Measurements from ENCODE around the gene RBBP8NL. TPM values are rescaled to one million over a fixed set of nuclear protein-coding genes. Genes with fewer than 3 reads are reported as not detected.

RBBP8NL gene
- total RNA-seq, 4 donors from 2014 or later: not detected

- no peaks in the 10 kb centered on the region for H3K4me1 ChIP-seq
- WGBS, 2 donors: 88% methylated on average over 43 to 44 of the region's 44 CpGs
These were observed 19.8 kb upstream of the RBBP8NL start for GRCh38 chr20:62446888-62447869.

GRCh38 chr20:62446481-62446880 is 19.1 kb upstream of the RBBP8NL start:
- 56 to 80% methylated on average over 1 to 2 of the region's 12 CpGs for WGBS, 2 donors
- Histone ChIP-seq H3K36me3 (no peaks in the 10 kb centered on the region), H3K9me3 (no peaks in the 10 kb centered on the region), H3K4me1 (no peaks in the 10 kb centered on the region), H3K4me3 (no peak overlapping the region), H3K27ac (no peak overlapping the region), H3K27me3 (peaks cover 0 to 70% of the 10 kb centered on the region in 2 donors)
- no peak for DNase-seq (ENCODE audit: low spot score in 2 of 2)
- TF ChIP-seq POLR2A (IDR thresholded peaks at IDR 0.05): no peak
- no peak for TF ChIP-seq CTCF (IDR thresholded peaks at IDR 0.05)
- no peak for TF ChIP-seq EP300 (IDR thresholded peaks at IDR 0.05)

More at GRCh38 chr20:62446888-62447869, 19.8 kb upstream of the RBBP8NL start:
- TF ChIP-seq EP300 (IDR thresholded peaks at IDR 0.05): no peak
- no peak for TF ChIP-seq POLR2A (IDR thresholded peaks at IDR 0.05)
- no peak for TF ChIP-seq CTCF (IDR thresholded peaks at IDR 0.05)
- H3K27ac ChIP-seq: no peak overlapping the region
- H3K36me3 ChIP-seq: no peaks in the 10 kb centered on the region
- H3K27me3 ChIP-seq: peaks cover 0 to 65% of the 10 kb centered on the region in 2 donors
- no peak overlapping the region for H3K4me3 ChIP-seq
- no peak for DNase-seq (ENCODE audit: low spot score in 2 of 2)
- H3K9me3 ChIP-seq: no peaks in the 10 kb centered on the region

- no peak for DNase-seq (ENCODE audit: low spot score in 2 of 2)
- Histone ChIP-seq H3K36me3 (no peaks in the 10 kb centered on the region), H3K4me1 (no peaks in the 10 kb centered on the region), H3K27ac (no peak overlapping the region), H3K9me3 (no peaks in the 10 kb centered on the region), H3K27me3 (peaks cover 0 to 68% of the 10 kb centered on the region in 2 donors), H3K4me3 (no peak overlapping the region)
- 83 to 84% methylated on average over 21 to 22 of the region's 36 CpGs for WGBS, 2 donors
- TF ChIP-seq EP300 (IDR thresholded peaks at IDR 0.05): no peak
- TF ChIP-seq POLR2A (IDR thresholded peaks at IDR 0.05): no peak
- no peak for TF ChIP-seq CTCF (IDR thresholded peaks at IDR 0.05)
These were observed 18.4 kb upstream of the RBBP8NL start for GRCh38 chr20:62445553-62446340.

- no peak overlapping the region for H3K4me3 ChIP-seq
- WGBS, 2 donors: 88 to 96% methylated on average over 6 of the region's 6 CpGs
These were observed 16.9 kb upstream of the RBBP8NL start for GRCh38 chr20:62444286-62444685.

More at GRCh38 chr20:62444286-62444685, 16.9 kb upstream of the RBBP8NL start:
- H3K9me3 ChIP-seq: no peaks in the 10 kb centered on the region
- no peaks in the 10 kb centered on the region for H3K36me3 ChIP-seq
- DNase-seq (ENCODE audit: low spot score in 2 of 2): no peak
- no peak overlapping the region for H3K27ac ChIP-seq
- no peak for TF ChIP-seq CTCF (IDR thresholded peaks at IDR 0.05)
- TF ChIP-seq POLR2A (IDR thresholded peaks at IDR 0.05): no peak
- TF ChIP-seq EP300 (IDR thresholded peaks at IDR 0.05): no peak
- no peaks in the 10 kb centered on the region for H3K4me1 ChIP-seq
- peaks cover 0 to 62% of the 10 kb centered on the region in 2 donors for H3K27me3 ChIP-seq

All from tibial nerve (tissue), 4 donors.